PFSK-1 (cell line): Measurements from ENCODE around the gene DMAC2L. TPM values are rescaled to one million over a fixed set of nuclear protein-coding genes. Genes with fewer than 3 reads are reported as not detected.

ENCODE experiments used
- FOXP2 ChIP-seq: optimal IDR thresholded peaks from 2 replicates; pipeline ENCODE3; 2011; ENCODE audit warnings: borderline replicate concordance, control low read depth, inconsistent platforms; ENCODE audit not compliant: insufficient read depth; ENCODE audit errors: extremely low read length, extremely low read depth
- POLR2AphosphoS5 ChIP-seq: IDR thresholded peaks from 2 replicates; pipeline ENCODE4 v1.6.1; 2012; ENCODE audit warnings: low read depth, mild to moderate bottlenecking, control low read depth, low read length, moderate library complexity
- REST ChIP-seq, 2 experiments: IDR thresholded peaks; 2 replicates each; pipeline versions ENCODE4 v1.6.1 to v1.8.0; 2011 to 2012; ENCODE audit warnings: low read depth in 2 of 2, low read length in 2 of 2, control low read depth in 1 of 2, inconsistent platforms in 1 of 2, mild to moderate bottlenecking in 1 of 2, moderate library complexity in 1 of 2; ENCODE audit not compliant: insufficient read depth in 1 of 2
- SIN3A ChIP-seq: IDR thresholded peaks from 2 replicates; pipeline ENCODE4 v1.6.1; 2012; ENCODE audit warnings: mild to moderate bottlenecking, low read length, moderate library complexity, borderline replicate concordance; ENCODE audit not compliant: insufficient read depth
- TAF1 ChIP-seq: IDR thresholded peaks from 2 replicates; pipeline ENCODE4 v1.6.1; 2012; ENCODE audit warnings: low read length, control low read depth, borderline replicate concordance; ENCODE audit not compliant: insufficient read depth
- polyA plus RNA-seq: library from polyadenylated mRNA; unstranded; fragments of >200 nt; gene quantifications from one replicate; pipeline ENCODE4 v1.2.1, GENCODE V29; 2012; ENCODE audit warnings: low read depth, missing spikeins; ENCODE audit not compliant: insufficient read length

DMAC2L gene
- 12.6 TPM for polyA plus RNA-seq

- TF ChIP-seq REST (IDR thresholded peaks at IDR 0.05; ENCODE audit: insufficient read depth in 1 of 2, low read depth in 2 of 2, low read length in 2 of 2) (no peak), FOXP2 (peak; percentile 19), TAF1 (0 out of 2 replicates have a peak, but pooled peaks have one; percentile 31), SIN3A (no peak), POLR2AphosphoS5 (peak; percentile 77)
These were observed at the start of gene DMAC2L, which contains the start of gene L2HGDH for GRCh38 chr14:50311972-50312733. DMAC2L (plus strand) TSS chr14:50312324; CDS start chr14:50321488, 9,164 bp downstream. L2HGDH (minus strand) TSS chr14:50312229; CDS start chr14:50312150, 79 bp downstream.

GRCh38 chr14:50262865-50263264 lies 49.3 kb upstream of the DMAC2L start:
- TF ChIP-seq POLR2AphosphoS5 (no peak), SIN3A (no peak), REST (IDR thresholded peaks at IDR 0.05; ENCODE audit: insufficient read depth in 1 of 2, low read depth in 2 of 2, low read length in 2 of 2) (no peak), FOXP2 (no peak), TAF1 (no peak)

GRCh38 chr14:50263321-50263720 lies 48.8 kb upstream of the DMAC2L start:
- no peak for TF ChIP-seq REST (IDR thresholded peaks at IDR 0.05; ENCODE audit: insufficient read depth in 1 of 2, low read depth in 2 of 2, low read length in 2 of 2)
- TF ChIP-seq FOXP2 = no peak
- no peak for TF ChIP-seq POLR2AphosphoS5
- no peak for TF ChIP-seq SIN3A
- TF ChIP-seq TAF1 = no peak

- no peak for TF ChIP-seq POLR2AphosphoS5
- TF ChIP-seq TAF1 = no peak
- TF ChIP-seq SIN3A = no peak
- no peak for TF ChIP-seq FOXP2
- no peak for TF ChIP-seq REST (IDR thresholded peaks at IDR 0.05; ENCODE audit: insufficient read depth in 1 of 2, low read depth in 2 of 2, low read length in 2 of 2)
These were observed 47.1 kb upstream of the DMAC2L start for GRCh38 chr14:50265029-50265428.
